GM12873 (cell line): ENCODE data around the gene CCDC182.

ENCODE experiments used
- TF ChIP-seq, protein P1 (sequence below): IDR thresholded peaks from 2 replicates; pipeline ENCODE4 v1.5.1; 2012; ENCODE audit warnings: low read depth, mild to moderate bottlenecking, moderate library complexity, low read length, control low read depth; ENCODE audit not compliant: insufficient read depth; ENCODE audit errors: missing control alignments

CCDC182 gene

GRCh38 chr17:57772774-57773173 is 27.7 kb upstream of the CCDC182 start:
- TF ChIP-seq, protein P1, sequence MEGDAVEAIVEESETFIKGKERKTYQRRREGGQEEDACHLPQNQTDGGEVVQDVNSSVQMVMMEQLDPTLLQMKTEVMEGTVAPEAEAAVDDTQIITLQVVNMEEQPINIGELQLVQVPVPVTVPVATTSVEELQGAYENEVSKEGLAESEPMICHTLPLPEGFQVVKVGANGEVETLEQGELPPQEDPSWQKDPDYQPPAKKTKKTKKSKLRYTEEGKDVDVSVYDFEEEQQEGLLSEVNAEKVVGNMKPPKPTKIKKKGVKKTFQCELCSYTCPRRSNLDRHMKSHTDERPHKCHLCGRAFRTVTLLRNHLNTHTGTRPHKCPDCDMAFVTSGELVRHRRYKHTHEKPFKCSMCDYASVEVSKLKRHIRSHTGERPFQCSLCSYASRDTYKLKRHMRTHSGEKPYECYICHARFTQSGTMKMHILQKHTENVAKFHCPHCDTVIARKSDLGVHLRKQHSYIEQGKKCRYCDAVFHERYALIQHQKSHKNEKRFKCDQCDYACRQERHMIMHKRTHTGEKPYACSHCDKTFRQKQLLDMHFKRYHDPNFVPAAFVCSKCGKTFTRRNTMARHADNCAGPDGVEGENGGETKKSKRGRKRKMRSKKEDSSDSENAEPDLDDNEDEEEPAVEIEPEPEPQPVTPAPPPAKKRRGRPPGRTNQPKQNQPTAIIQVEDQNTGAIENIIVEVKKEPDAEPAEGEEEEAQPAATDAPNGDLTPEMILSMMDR, result no peak

- TF ChIP-seq, protein P1, result no peak
Measured at GRCh38 chr17:57767561-57767960, 22.5 kb upstream of the CCDC182 start.

GRCh38 chr17:57766318-57766943 is 21.3 kb upstream of the CCDC182 start:
- TF ChIP-seq, protein P1, result no peak

DNA sequence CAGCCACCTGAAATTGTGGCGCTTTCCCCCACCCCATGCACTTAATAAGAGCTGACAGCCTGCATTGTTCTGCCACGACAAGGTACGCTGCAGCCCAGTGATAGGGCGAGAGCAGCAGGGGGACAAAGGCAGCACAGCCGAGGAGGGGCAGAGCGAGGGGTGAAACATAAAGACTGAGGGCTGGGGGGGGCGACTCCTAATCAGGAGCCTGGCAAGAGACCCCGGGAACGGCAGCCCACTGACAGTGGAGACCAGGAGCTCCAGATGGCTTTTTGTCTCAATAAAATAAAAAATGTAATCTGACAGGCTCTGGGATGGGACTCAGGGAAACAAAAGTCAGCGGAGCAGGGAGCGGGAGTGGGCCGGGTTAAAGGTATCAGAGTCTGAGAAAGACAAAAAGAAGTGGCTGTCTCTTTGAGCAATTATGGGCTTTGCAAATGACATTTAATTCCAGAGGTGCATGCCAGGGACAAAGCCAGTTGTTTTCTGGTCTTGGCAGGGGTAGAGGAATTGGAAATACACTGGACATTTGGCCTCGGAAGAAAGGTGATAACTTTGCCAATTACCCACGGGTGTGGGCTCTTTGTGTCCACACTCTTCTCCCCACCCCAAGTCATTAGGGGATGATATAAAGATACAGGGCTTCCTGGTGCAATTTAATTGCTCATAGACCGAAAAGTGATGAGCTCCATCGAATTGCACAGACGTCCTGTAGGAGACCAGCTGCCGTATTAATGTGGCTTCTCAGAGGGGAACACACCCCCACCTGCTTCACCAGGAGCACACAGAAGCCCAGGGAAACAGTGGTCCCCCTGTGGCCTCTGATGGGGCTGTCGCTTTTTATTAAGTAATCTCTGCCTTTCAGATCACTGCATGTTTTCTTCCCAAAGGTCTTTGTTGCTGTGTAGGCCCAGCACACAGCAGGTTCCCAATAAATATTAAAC is 17.6 kb upstream of the CCDC182 start:
- TF ChIP-seq, protein P1, result no peak

- TF ChIP-seq, protein P1, result no peak
Measured at GRCh38 chr17:57761887-57762286, 16.8 kb upstream of the CCDC182 start.

- TF ChIP-seq, protein P1, result no peak
Measured at GRCh38 chr17:57760046-57760445, 14.9 kb upstream of the CCDC182 start.

GRCh38 chr17:57758654-57759053 is 13.6 kb upstream of the CCDC182 start:
- TF ChIP-seq, protein P1, result no peak
